PFSK-1 (cell line): ENCODE results near the gene CNGB1.

ENCODE experiments used
- POLR2AphosphoS5 ChIP-seq: IDR thresholded peaks from 2 replicates; pipeline ENCODE4 v1.6.1; 2012; ENCODE audit warnings: low read depth, mild to moderate bottlenecking, control low read depth, low read length, moderate library complexity
- REST ChIP-seq, 2 experiments: IDR thresholded peaks; 2 replicates each; pipeline versions ENCODE4 v1.6.1 to v1.8.0; 2011 to 2012; ENCODE audit warnings: low read depth in 2 of 2, low read length in 2 of 2, control low read depth in 1 of 2, inconsistent platforms in 1 of 2, mild to moderate bottlenecking in 1 of 2, moderate library complexity in 1 of 2; ENCODE audit not compliant: insufficient read depth in 1 of 2
- SIN3A ChIP-seq: IDR thresholded peaks from 2 replicates; pipeline ENCODE4 v1.6.1; 2012; ENCODE audit warnings: mild to moderate bottlenecking, low read length, moderate library complexity, borderline replicate concordance; ENCODE audit not compliant: insufficient read depth

- TF ChIP-seq POLR2AphosphoS5 (no peak), REST (IDR thresholded peaks at IDR 0.05; ENCODE audit: insufficient read depth in 1 of 2, low read depth in 2 of 2, low read length in 2 of 2) (no peak), SIN3A (no peak)
Observed at GRCh38 chr16:57999971-58000705, 29.2 kb upstream of the CNGB1 start, which contains the start of gene ZNF319.
